IMR-90 (cell line): ENCODE measurements around the gene CASZ1. TPM values are rescaled to one million over a fixed set of nuclear protein-coding genes. Genes with fewer than 3 reads are reported as not detected.

Source experiments
- ATAC-seq: fragments of 200-7000 bp; cut with Tn5 transposase; 2 replicates; pipeline ENCODE4 v1.9.1; 2020; ENCODE audit warnings: low read depth, mild to moderate bottlenecking, moderate library complexity
- BruUV-seq: library from RNA; stranded (reverse); fragments of 400-500 nt; replicated peaks from 2 replicates; lab custom pipeline; 2021; lab: Mats Ljungman, UMichigan
- CTCF ChIA-PET: fragments of 300-600 bp; formaldehyde crosslinking; extraction: SDS; loops from one replicate; lab custom pipeline; 2021; ENCODE audit warnings: antibody characterized with exemption; lab: Yijun Ruan, JAX
- POLR2A ChIA-PET: fragments of 300-600 bp; sonication (Branson Sonifier 250); formaldehyde crosslinking; loops from one replicate; lab custom pipeline; 2022; ENCODE audit warnings: antibody characterized with exemption; ENCODE audit not compliant: unreplicated experiment; lab: Charles Lee
- DNase-seq: peaks from one replicate; pipeline ENCODE4 v3.0.0; 2013
- H2AFZ ChIP-seq: replicated peaks from 2 replicates; pipeline ENCODE3; 2013; ENCODE audit warnings: low read length, mild to moderate bottlenecking; ENCODE audit not compliant: poor library complexity
- H2AK5ac ChIP-seq: 2 replicates; pipeline ENCODE4 v1.6.1; 2013; ENCODE audit warnings: low read depth, low read length, inconsistent platforms
- H2AK9ac ChIP-seq: replicated peaks from 2 replicates; pipeline ENCODE3; 2013; ENCODE audit warnings: mild to moderate bottlenecking, low read depth, low read length, moderate library complexity; ENCODE audit not compliant: poor library complexity
- H2BK120ac ChIP-seq: 2 replicates; pipeline ENCODE4 v1.6.1; 2013; ENCODE audit warnings: low read depth, low read length, inconsistent platforms
- H2BK15ac ChIP-seq: 3 replicates; pipeline ENCODE4 v1.6.1; 2013; ENCODE audit warnings: low read depth, low read length, inconsistent platforms
- H2BK20ac ChIP-seq: 2 replicates; pipeline ENCODE4 v1.6.1; 2013; ENCODE audit warnings: low read depth, mild to moderate bottlenecking, inconsistent platforms, low read length, moderate library complexity
- H2BK5ac ChIP-seq: 2 replicates; pipeline ENCODE4 v1.6.1; 2013; ENCODE audit warnings: mild to moderate bottlenecking, low read depth, low read length, inconsistent platforms; ENCODE audit not compliant: poor library complexity, severe bottlenecking
- H3K14ac ChIP-seq: replicated peaks from 2 replicates; pipeline ENCODE4 v1.6.1; 2013; ENCODE audit warnings: low read depth, low read length, inconsistent platforms
- H3K18ac ChIP-seq: 2 replicates; pipeline ENCODE4 v1.6.1; 2013; ENCODE audit warnings: low read depth, low read length, control low read depth
- H3K23ac ChIP-seq: 2 replicates; pipeline ENCODE4 v1.6.1; 2013; ENCODE audit warnings: low read depth, low read length, inconsistent platforms
- H3K27ac ChIP-seq: 2 replicates; pipeline ENCODE4 v1.5.1; 2013; ENCODE audit warnings: mild to moderate bottlenecking, control low read depth, low read length; ENCODE audit not compliant: insufficient read depth
- H3K27me3 ChIP-seq: 2 replicates; pipeline ENCODE4 v1.6.1; 2013; ENCODE audit warnings: low read length; ENCODE audit not compliant: control insufficient read depth, insufficient read depth
- H3K36me3 ChIP-seq: 2 replicates; pipeline ENCODE4 v1.6.1; 2013; ENCODE audit warnings: low read length, mixed read lengths; ENCODE audit not compliant: control insufficient read depth, insufficient read depth
- H3K4ac ChIP-seq: 2 replicates; pipeline ENCODE4 v1.6.1; 2013; ENCODE audit warnings: low read depth, low read length, inconsistent platforms
- H3K4me1 ChIP-seq: 2 replicates; pipeline ENCODE4 v1.6.1; 2013; ENCODE audit warnings: low read length, mixed read lengths; ENCODE audit not compliant: control insufficient read depth, insufficient read depth
- H3K4me2 ChIP-seq: 2 replicates; pipeline ENCODE4 v1.6.1; 2013; ENCODE audit warnings: low read depth, mild to moderate bottlenecking, control low read depth, low read length, moderate library complexity
- H3K4me3 ChIP-seq: 2 replicates; pipeline ENCODE4 v1.5.1; 2013; ENCODE audit warnings: low read depth, mild to moderate bottlenecking, control low read depth, low read length, moderate library complexity; ENCODE audit not compliant: insufficient read depth
- H3K56ac ChIP-seq: 2 replicates; pipeline ENCODE4 v1.6.1; 2013; ENCODE audit warnings: low read length, inconsistent platforms; ENCODE audit not compliant: insufficient read depth; ENCODE audit errors: extremely low read depth
- H3K79me1 ChIP-seq, 2 experiments: 2 replicates each; pipeline ENCODE4 v1.6.1; 2013; ENCODE audit warnings: low read length in 2 of 2, inconsistent platforms in 1 of 2, low read depth in 1 of 2
- H3K9ac ChIP-seq: 2 replicates; pipeline ENCODE4 v1.6.1; 2013; ENCODE audit warnings: low read depth, low read length, control low read depth
- H3K9me1 ChIP-seq: 2 replicates; pipeline ENCODE4 v1.6.1; 2013; ENCODE audit warnings: low read length, inconsistent platforms; ENCODE audit not compliant: insufficient read depth
- H3K9me3 ChIP-seq: 2 replicates; pipeline ENCODE4 v1.6.1; 2013; ENCODE audit warnings: low read length; ENCODE audit not compliant: control insufficient read depth, insufficient read depth
- H4K20me1 ChIP-seq: 2 replicates; pipeline ENCODE4 v1.6.1; 2013; ENCODE audit warnings: low read length, inconsistent platforms; ENCODE audit not compliant: insufficient read depth
- H4K5ac ChIP-seq: 2 replicates; pipeline ENCODE4 v1.6.1; 2013; ENCODE audit warnings: mild to moderate bottlenecking, low read depth, low read length, control low read depth
- H4K8ac ChIP-seq, 2 experiments: 2 replicates each; pipeline ENCODE4 v1.6.1; 2013; ENCODE audit warnings: low read depth in 2 of 2, low read length in 2 of 2, control low read depth in 1 of 2, inconsistent platforms in 1 of 2
- H4K91ac ChIP-seq: 2 replicates; pipeline ENCODE4 v1.6.1; 2013; ENCODE audit warnings: low read depth, low read length, inconsistent platforms; ENCODE audit not compliant: insufficient read depth
- BHLHE40 ChIP-seq: fragments of 150-350 bp; IDR thresholded peaks from 2 replicates; pipeline ENCODE4 v1.6.1; 2016; ENCODE audit warnings: mild to moderate bottlenecking, low read depth, low read length
- CEBPB ChIP-seq: IDR thresholded peaks from 2 replicates; pipeline ENCODE4 v1.6.1; 2012; ENCODE audit warnings: low read depth, low read length, improper control_type of control experiment
- CHD1 ChIP-seq: IDR thresholded peaks from 2 replicates; pipeline ENCODE4 v1.6.1; 2012; ENCODE audit warnings: low read depth, low read length, improper control_type of control experiment
- NFE2L2 ChIP-seq: fragments of 150-350 bp; IDR thresholded peaks from 2 replicates; pipeline ENCODE4 v1.6.1; 2016; ENCODE audit warnings: low read depth, mild to moderate bottlenecking, low read length
- RAD21 ChIP-seq: IDR thresholded peaks from 2 replicates; pipeline ENCODE4 v1.6.1; 2012; ENCODE audit warnings: low read length, improper control_type of control experiment
- RCOR1 ChIP-seq: IDR thresholded peaks from 2 replicates; pipeline ENCODE4 v1.6.1; 2012; ENCODE audit warnings: mild to moderate bottlenecking, low read length, improper control_type of control experiment; ENCODE audit not compliant: insufficient replicate concordance
- RFX5 ChIP-seq: IDR thresholded peaks from 2 replicates; pipeline ENCODE4 v1.8.0; 2012; ENCODE audit warnings: low read depth, mild to moderate bottlenecking, low read length, moderate library complexity
- WGBS, 2 experiments: methylation state at CpG; one replicate each; pipeline versions ENCODE4 v1.1.5 to v1.1.7; 2013; ENCODE audit warnings: missing lambda C conversion rate in 2 of 2; ENCODE audit not compliant: insufficient read length in 1 of 2; ENCODE audit errors: extremely low coverage in 2 of 2; 5-methylcytosine and 5-hydroxymethylcytosine counted together
- dilution Hi-C: fragments of 300-500 bp; cut with HindIII; formaldehyde crosslinking; loops from one replicate; pipeline ENCODE4 v1.14.3; 2018; ENCODE audit warnings: low sequenced_read_pairs; ENCODE audit not compliant: unreplicated experiment
- in situ Hi-C: fragments of 300-500 bp; cut with MboI; formaldehyde crosslinking; loops from 3 replicates; pipeline ENCODE4 v1.14.3; 2019; ENCODE audit warnings: low sequenced_read_pairs, inconsistent platforms, mixed read lengths
- intact Hi-C: fragments of 100-400 bp; cut with micrococcal nuclease; formaldehyde crosslinking; loops from 2 replicates; pipeline ENCODE4 v1.10.0; 2022
- polyA plus RNA-seq, 3 experiments: library from polyadenylated mRNA; depleted of rRNA; stranded (reverse); fragments of >200 nt; gene quantifications; 2 replicates each; pipeline ENCODE4 v1.2.3, GENCODE V29; 2012; ENCODE audit warnings: low replicate concordance in 1 of 3
- total RNA-seq: library from RNA; depleted of rRNA; stranded (reverse); fragments of >200 nt; gene quantifications from 2 replicates; pipeline ENCODE4 v1.2.3, GENCODE V29; 2012

The CASZ1 gene
- total and polyA plus RNA-seq, 2 of the 4 experiments (the other 2 are of a cell fraction) = 0.18 to 0.24 TPM

GRCh38 chr1:10823000-10823401, 26.6 kb upstream of the CASZ1 start:
- H2BK5ac ChIP-seq = no peak overlapping the region
- dilution Hi-C loops = no loop called here
- in situ Hi-C loops = no loop called here
- CTCF ChIA-PET = no interaction called here
- 46% methylated on average over 9 of the region's 14 CpGs; no CpG with 5 or more reads in 1 of the 2 experiments for WGBS, 2 experiments
- no peak overlapping the region for H2AK9ac ChIP-seq
- H3K56ac ChIP-seq = no peak overlapping the region
- H2AK5ac ChIP-seq = no peak overlapping the region
- H2AFZ ChIP-seq = peak overlapping the region; percentile 43
- H3K23ac ChIP-seq = no peak overlapping the region
- BruUV-seq = no TSS peak
- no peak overlapping the region for H2BK15ac ChIP-seq
- H3K9ac ChIP-seq = no peak overlapping the region
- no peak for TF ChIP-seq RCOR1
- no peak for TF ChIP-seq NFE2L2
- no peak for TF ChIP-seq RAD21
- TF ChIP-seq BHLHE40 = no peak
- TF ChIP-seq RFX5 = no peak
- no peak for TF ChIP-seq CHD1
- TF ChIP-seq CEBPB = no peak
- ATAC-seq (no peak), DNase-seq (no peak)
- peaks cover 4% of the 10 kb centered on the region for H3K4me1 ChIP-seq
- no peak overlapping the region for H3K4me2 ChIP-seq
- H4K5ac ChIP-seq = no peak overlapping the region
- no peak overlapping the region for H3K18ac ChIP-seq
- no peaks in the 10 kb centered on the region for H3K36me3 ChIP-seq
- H2BK120ac ChIP-seq = no peak overlapping the region
- intact Hi-C loops = no loop called here
- no peak overlapping the region for H3K14ac ChIP-seq
- no peak overlapping the region for H4K91ac ChIP-seq
- POLR2A ChIA-PET = no interaction called here
- H3K27ac ChIP-seq = no peak overlapping the region
- no peak overlapping the region for H2BK20ac ChIP-seq
- no peak overlapping the region for H4K8ac ChIP-seq
- H3K27me3 ChIP-seq = peaks cover 41% of the 10 kb centered on the region
- H3K79me1 ChIP-seq = no peaks in the 10 kb centered on the region
- no peaks in the 10 kb centered on the region for H4K20me1 ChIP-seq
- H3K9me1 ChIP-seq = no peaks in the 10 kb centered on the region
- H3K4ac ChIP-seq = no peak overlapping the region
- no peaks in the 10 kb centered on the region for H3K9me3 ChIP-seq
- H3K4me3 ChIP-seq = no peak overlapping the region
